PC-3 (cell line): ENCODE results near the gene NKPD1.

ENCODE experiments used
- EZH2 ChIP-seq: fragments of 300-600 bp; sonication (generic); IDR thresholded peaks from one replicate; pipeline ENCODE4 v1.6.1; 2017; ENCODE audit warnings: antibody characterized with exemption, mild to moderate bottlenecking, low read length; ENCODE audit not compliant: unreplicated experiment
- TF ChIP-seq, protein P1 (sequence below): fragments of 300-600 bp; sonication (generic); conservative IDR thresholded peaks from 2 replicates; pipeline ENCODE4 v1.5.1; 2017; ENCODE audit warnings: antibody characterized with exemption, low read depth, mild to moderate bottlenecking, low read length

- TF ChIP-seq, protein P1, sequence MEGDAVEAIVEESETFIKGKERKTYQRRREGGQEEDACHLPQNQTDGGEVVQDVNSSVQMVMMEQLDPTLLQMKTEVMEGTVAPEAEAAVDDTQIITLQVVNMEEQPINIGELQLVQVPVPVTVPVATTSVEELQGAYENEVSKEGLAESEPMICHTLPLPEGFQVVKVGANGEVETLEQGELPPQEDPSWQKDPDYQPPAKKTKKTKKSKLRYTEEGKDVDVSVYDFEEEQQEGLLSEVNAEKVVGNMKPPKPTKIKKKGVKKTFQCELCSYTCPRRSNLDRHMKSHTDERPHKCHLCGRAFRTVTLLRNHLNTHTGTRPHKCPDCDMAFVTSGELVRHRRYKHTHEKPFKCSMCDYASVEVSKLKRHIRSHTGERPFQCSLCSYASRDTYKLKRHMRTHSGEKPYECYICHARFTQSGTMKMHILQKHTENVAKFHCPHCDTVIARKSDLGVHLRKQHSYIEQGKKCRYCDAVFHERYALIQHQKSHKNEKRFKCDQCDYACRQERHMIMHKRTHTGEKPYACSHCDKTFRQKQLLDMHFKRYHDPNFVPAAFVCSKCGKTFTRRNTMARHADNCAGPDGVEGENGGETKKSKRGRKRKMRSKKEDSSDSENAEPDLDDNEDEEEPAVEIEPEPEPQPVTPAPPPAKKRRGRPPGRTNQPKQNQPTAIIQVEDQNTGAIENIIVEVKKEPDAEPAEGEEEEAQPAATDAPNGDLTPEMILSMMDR, result no peak
- no peak for TF ChIP-seq EZH2
Measured at GRCh38 chr19:45119582-45119981, 41.2 kb downstream of the NKPD1 start.
